ENCODE results near the gene SEPTIN1. TPM values are rescaled to one million over a fixed set of nuclear protein-coding genes. Genes with fewer than 3 reads are reported as not detected.
A peak's percentile ranks its signal among the peaks of the same experiment; 100 is the strongest.
"Not testable (repeated sequence)": the region's sequence is repeated elsewhere in the genome, so short reads cannot be mapped to it uniquely, and the experiment has no call there.

SEPTIN1 gene
- total RNA-seq, 1 donor from 2014 or later = under 0.01 TPM

DNA sequence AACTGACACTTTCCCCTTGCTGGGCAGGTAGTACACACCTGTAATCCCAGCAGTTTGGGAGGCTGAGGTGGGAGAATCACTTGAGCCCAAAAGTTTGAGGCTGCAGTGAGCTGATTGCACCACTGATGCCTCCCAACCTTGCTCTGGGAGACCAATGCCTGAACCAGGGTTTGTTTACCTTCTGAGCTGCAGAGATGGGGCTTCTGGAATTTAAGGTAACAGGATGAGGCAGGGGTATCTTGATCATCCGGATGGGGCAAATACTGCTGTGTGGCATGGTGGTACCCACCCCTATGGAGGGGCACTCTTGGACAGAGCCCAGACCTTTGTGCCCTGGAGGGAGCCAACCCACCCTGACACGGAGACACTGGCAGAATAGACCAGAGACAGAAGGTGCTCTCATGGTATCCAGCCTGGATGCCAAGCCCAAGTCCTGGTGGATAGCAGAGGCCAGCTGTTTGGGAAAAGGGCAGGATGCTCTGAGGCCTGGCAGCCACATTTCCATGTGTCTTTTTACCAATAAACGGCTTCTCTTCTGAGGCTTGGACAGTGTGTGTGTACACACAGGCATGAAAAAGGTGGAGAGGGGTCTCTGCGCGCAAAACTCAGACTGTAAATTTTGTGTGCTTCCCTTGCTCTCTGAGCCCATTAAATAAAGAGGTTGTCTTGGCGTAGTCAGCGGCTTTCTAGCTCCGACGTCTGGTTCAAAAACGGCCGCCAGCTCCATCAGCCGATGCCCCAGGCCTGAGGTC is 17.2 kb upstream of the SEPTIN1 start:
- no peak for DNase-seq

GRCh38 chr16:30398661-30399434 is 16.5 kb upstream of the SEPTIN1 start:
- no peak for DNase-seq

- no peak for DNase-seq
Measured at GRCh38 chr16:30397776-30398660, 15.7 kb upstream of the SEPTIN1 start.

DNA sequence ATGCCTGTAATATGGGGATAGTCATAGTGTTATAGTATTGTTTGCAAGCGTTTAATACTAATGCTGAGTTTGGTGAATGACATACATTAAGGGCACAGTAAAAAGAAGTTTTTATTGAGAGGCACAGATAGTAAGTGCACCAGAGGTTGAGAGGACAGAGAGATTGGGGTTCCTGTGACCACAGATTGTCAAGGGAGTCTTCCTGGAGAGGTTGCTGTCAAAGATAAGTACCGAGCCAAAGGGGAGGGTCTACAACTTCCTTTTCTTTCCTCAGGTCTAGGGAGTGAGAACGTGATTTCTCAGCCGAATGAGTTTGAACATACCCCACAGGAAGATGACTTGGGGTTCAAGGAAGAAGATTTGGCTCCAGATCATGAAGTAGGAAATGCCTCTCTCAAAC is 14.7 kb upstream of the SEPTIN1 start:
- DNase-seq = no peak

- DNase-seq = not testable (repeated sequence)
Measured at GRCh38 chr16:30396627-30397026, 14.3 kb upstream of the SEPTIN1 start.

GRCh38 chr16:30395992-30396585 is 13.7 kb upstream of the SEPTIN1 start:
- no peak for DNase-seq

- peak; percentile 82 for DNase-seq
Measured at GRCh38 chr16:30395155-30395991, 13.0 kb upstream of the SEPTIN1 start, which contains the start of gene ZNF48. ZNF48 (plus strand) TSS chr16:30395420; CDS start chr16:30395795, 375 bp downstream.

GRCh38 chr16:30394592-30395154 is 12.3 kb upstream of the SEPTIN1 start:
- DNase-seq = no peak

DNA sequence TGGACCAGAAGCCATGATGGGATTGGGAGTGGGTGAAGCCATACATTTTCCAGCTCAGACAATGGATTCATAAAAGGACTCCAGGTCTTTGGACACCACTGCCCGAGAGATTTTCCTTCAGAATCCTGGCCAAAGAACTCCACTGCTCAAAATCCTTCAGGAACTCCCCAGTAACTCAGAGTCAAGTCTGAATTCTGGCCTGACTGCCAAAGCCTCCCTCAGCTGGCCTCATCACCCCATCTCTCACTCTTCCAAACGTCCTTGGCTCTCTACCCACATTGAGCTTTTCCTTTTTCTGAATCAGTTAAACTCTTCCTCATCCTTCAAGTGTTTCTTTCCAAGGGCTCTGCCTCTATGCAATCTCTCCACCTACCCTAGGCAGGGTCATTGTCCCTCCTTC is 1.2 kb upstream of the SEPTIN1 start:
- DNase-seq = no peak

GRCh38 chr16:30381291-30382041 is 895 bp downstream of the SEPTIN1 start:
- no peak for DNase-seq

DNA sequence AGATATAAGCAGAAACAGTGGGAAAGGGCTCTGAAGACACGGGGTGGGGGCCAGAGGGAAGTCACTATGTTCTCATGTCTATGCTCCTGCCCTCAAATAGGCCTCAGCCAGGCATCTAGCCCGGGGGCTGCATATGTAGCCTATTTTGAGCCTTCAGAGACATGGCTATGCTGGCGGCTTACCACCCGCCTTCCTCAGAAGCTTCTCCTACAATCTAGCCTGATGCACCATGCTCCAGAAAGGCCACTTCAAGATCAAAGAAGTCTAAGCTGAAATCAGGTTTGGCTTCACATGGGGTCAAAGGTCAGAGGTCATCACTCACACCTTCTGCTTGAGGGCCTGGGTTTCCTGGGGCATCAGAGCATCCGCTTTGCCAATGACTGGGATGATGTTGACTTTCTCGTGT is 1.6 kb downstream of the SEPTIN1 start:
- no peak for DNase-seq

DNA sequence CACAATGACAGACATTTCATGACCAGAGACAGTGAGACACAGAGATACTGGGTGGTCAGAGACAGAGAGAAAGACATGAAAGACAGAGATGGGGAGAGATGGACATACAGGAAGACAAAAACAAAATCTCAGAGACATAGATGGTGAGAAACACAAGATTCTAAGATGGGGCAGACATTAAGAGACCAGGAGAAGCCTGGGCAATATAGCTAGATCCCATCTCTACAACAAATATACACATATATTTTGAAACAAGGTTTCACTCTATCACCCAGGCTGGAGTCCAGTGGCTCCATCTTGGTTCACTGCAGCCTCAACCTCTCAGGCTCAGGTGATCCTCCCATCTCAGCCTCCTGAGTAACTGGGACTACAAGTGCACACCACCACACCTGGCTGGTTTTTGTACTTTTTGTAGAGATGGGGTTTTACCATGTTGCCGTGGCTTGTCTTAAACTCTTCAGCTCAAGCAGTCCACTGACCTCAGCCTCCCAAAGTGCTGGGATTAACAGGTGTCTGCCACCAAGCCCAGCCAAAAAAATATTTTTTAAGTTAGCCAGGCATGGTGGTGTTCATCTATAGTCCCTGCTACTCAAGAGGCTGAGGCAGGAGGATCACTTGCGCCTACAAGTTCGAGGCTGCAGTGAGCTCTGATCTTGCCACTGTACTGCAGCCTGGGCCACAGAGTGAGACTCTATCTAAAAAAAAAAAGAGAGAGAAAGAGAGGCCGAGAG is 2.1 kb downstream of the SEPTIN1 start:
- no peak for DNase-seq

- DNase-seq = no peak
Measured at GRCh38 chr16:30379158-30379783, 3.1 kb downstream of the SEPTIN1 start.

DNA sequence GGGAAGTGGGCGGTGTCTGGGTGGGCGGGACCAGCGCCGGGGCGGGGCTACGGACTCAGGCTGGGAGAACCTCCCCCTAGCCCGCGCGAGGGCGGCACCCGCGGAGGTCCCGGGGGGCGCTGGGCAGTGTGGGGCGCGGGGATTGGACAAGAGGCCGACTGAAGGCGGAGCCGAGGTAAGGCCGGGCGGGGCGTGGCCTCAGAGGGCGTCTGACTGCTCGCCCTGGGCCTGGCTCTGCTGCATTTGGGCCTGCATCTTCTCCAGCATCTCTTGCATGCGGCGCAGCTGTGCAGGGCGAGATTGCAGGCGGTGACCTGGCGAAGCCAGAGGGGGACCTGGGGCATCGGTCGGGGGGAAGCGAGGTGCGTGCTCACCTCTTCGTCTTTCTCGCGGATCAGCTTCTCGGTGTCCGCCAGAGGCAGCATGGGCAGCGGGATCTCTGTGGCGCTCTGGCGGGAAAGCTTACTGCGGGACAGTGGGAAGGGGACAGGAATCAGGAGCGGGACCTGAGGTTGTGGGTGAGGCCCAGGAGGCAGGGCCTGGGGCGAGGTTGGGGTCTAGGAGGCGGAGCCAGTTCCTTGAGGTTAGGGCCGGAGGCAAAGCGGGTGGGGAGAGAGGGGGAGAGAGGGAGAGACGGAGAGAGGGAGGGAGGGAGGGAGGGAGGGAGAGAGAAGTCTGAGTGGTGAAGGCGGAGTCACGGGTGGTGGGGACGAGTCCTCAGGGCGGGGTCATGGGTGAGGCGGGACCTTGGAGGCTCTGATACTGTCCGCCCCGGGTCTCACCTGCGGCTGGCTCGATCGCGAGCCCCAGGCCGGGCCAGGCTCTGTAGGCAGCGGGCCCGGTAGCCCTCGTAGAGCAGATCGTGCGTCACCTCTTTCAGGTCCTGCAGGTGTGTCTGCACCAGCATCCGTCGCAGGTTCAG is 3.9 kb downstream of the SEPTIN1 start:
- DNase-seq = peak; percentile 100

GRCh38 chr16:30377812-30378235 is 4.5 kb downstream of the SEPTIN1 start:
- DNase-seq = peak; percentile 87

DNA sequence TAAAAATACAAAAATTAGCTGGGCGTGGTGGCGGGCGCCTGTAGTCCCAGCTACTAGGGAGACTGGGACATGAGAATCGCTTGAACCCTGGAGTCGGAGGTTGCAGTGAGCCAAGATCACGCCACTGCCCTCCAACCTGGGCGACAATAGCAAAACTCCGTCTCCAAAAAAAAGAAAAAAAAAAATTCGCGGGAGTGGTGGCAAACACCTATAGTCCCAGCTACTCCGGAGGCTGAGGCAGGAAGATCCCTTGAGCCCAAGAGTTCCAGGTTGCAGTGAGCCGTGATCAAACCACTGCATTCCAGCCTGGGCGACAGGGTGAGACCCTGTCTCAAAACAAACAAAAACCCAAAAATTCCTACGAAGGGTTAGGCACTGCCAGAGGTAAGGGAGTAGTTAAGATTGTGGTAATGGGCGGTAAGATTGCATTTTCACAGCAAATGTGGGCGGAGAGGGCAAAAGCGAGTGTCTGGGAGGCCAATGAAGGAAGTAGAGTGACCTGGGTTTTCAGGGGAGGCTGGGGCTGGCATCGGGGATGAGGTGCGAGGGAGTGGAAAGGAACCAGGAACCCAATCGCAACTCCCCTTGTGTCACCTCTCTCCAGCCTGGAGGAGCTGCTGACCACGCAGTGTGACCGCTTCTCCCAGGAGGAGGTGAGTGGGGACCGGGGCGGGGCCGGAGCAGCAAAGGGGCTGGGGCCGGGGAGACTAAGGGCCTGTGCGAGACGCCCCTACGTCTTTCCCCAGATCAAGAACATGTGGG is 5.1 kb downstream of the SEPTIN1 start:
- DNase-seq = no peak

DNA sequence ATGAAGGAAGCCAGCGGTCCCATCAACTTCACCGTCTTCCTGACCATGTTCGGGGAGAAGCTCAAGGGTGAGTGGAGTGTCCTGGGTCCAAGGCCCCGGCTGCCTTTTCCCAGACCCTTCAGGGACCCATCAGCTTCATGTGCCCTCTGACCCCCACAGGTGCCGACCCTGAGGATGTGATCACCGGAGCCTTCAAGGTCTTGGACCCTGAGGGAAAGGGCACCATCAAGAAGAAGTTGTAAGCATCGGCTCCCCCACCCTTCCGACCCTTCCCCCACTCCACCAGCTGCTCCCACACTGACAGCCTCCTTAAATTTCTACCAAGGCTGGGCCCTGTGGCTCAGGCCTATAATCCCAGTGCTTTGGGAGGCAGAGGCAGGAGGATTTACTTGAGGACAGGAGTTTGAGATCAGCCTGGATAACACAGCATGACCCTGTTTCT is 5.9 kb downstream of the SEPTIN1 start:
- no peak for DNase-seq
